ENCODE results near the gene TMEM161A. TPM values are rescaled to one million over a fixed set of nuclear protein-coding genes. Genes with fewer than 3 reads are reported as not detected.

TMEM161A gene
- total and polyA plus RNA-seq, 9 of the 15 experiments (the other 6 are each of a cell fraction or from before 2014, with no cell fraction given), result 0.63 to 92.3 (median 38.9) TPM

GRCh38 chr19:19169236-19170052, 31.2 kb upstream of the TMEM161A start:
- peak overlapping the region; percentile 70 for H3K4me2 ChIP-seq (ENCODE audit: insufficient read depth, low read length)
- H3K4me3 ChIP-seq, result peak overlapping the region; percentile 34
- CTCF ChIA-PET (ENCODE audit: low intra/inter-chr PET ratio), result interaction anchor here (0.6 kb wide), 1 partner anchor 169 kb away, joined by 4 read pairs; no protein-coding TSS in a partner anchor
- BruUV-seq (replicated peaks), result no TSS peak
- ATAC-seq (no peak), FAIRE-seq (no peak), DNase-seq (ENCODE audit: extremely low read depth in 1 of 4, low spot score in 3 of 4) (no peak)
- H3K27ac ChIP-seq (ENCODE audit: extremely low read depth, low read depth, low read length), result no peak overlapping the region
- POLR2A ChIA-PET, result interaction anchor here (0.6 to 1.4 kb wide), 11 partner anchors 8 to 243 kb away, joined by 3 to 5 read pairs (median 3); partner anchors contain the start of gene NR2C2AP
- H2AFZ ChIP-seq (ENCODE audit: low read depth, low read length), result peak overlapping the region; percentile 77; the same call in 1 of the 2 replicates
- H3K79me2 ChIP-seq (ENCODE audit: control insufficient read depth, insufficient read depth, low read length), result no peaks in the 10 kb centered on the region
- peaks cover 24 to 29% of the 10 kb centered on the region in 2 experiments; a peak in 4 of 5 replicates for H3K4me1 ChIP-seq (replicated peaks in 1 of 2; ENCODE audit: control insufficient read depth in 2 of 2, insufficient read depth in 2 of 2, low read length in 2 of 2)
- no peaks in the 10 kb centered on the region for H3K9me1 ChIP-seq (ENCODE audit: control insufficient read depth, insufficient read depth, low read length)
- H3K9me3 ChIP-seq (replicated peaks; ENCODE audit: control insufficient read depth, insufficient read depth, low read depth, low read length), result no peaks in the 10 kb centered on the region
- WGBS (ENCODE audit: insufficient coverage, low coverage, missing lambda C conversion rate), result 24% methylated on average over 9 of the region's 9 CpGs
- intact Hi-C loops (cut with micrococcal nuclease), result loop anchor here (5.0 kb wide), 1 partner anchor 32 kb away; the partner anchor contains the start of gene TMEM161A
- peaks cover 8% of the 10 kb centered on the region for H4K20me1 ChIP-seq (replicated peaks; ENCODE audit: control insufficient read depth, insufficient read depth, low read length)
- in situ Hi-C loops (cut with MboI), result no loop called here
- no peaks in the 10 kb centered on the region for H3K36me3 ChIP-seq (ENCODE audit: control insufficient read depth, insufficient read depth, low read length)
- peak overlapping the region in 1 of 2 experiments; percentile 86; a peak in 2 of 4 replicates for H3K9ac ChIP-seq (ENCODE audit: insufficient read depth in 1 of 2, low read depth in 2 of 2, low read length in 2 of 2)
- no peaks in the 10 kb centered on the region for H3K27me3 ChIP-seq (ENCODE audit: control insufficient read depth in 2 of 2, insufficient read depth in 2 of 2, low read length in 2 of 2)
- TF ChIP-seq AFF1 (IDR thresholded peaks at IDR 0.05; ENCODE audit: low read depth in 1 of 2, partially characterized antibody in 2 of 2) (no peak), SMC3 (conservative IDR thresholded peaks at IDR 0.05; ENCODE audit: insufficient read depth, low read depth, low read length) (no peak), ESRRB (CRISPR knock-in tag; IDR thresholded peaks at IDR 0.05; ENCODE audit: borderline replicate concordance) (no peak), MAFK (IDR thresholded peaks at IDR 0.05; ENCODE audit: low read length) (no peak), ZNF76 (CRISPR knock-in tag; IDR thresholded peaks at IDR 0.05; ENCODE audit: borderline replicate concordance) (no peak)
- TF ChIP-seq, protein P1, sequence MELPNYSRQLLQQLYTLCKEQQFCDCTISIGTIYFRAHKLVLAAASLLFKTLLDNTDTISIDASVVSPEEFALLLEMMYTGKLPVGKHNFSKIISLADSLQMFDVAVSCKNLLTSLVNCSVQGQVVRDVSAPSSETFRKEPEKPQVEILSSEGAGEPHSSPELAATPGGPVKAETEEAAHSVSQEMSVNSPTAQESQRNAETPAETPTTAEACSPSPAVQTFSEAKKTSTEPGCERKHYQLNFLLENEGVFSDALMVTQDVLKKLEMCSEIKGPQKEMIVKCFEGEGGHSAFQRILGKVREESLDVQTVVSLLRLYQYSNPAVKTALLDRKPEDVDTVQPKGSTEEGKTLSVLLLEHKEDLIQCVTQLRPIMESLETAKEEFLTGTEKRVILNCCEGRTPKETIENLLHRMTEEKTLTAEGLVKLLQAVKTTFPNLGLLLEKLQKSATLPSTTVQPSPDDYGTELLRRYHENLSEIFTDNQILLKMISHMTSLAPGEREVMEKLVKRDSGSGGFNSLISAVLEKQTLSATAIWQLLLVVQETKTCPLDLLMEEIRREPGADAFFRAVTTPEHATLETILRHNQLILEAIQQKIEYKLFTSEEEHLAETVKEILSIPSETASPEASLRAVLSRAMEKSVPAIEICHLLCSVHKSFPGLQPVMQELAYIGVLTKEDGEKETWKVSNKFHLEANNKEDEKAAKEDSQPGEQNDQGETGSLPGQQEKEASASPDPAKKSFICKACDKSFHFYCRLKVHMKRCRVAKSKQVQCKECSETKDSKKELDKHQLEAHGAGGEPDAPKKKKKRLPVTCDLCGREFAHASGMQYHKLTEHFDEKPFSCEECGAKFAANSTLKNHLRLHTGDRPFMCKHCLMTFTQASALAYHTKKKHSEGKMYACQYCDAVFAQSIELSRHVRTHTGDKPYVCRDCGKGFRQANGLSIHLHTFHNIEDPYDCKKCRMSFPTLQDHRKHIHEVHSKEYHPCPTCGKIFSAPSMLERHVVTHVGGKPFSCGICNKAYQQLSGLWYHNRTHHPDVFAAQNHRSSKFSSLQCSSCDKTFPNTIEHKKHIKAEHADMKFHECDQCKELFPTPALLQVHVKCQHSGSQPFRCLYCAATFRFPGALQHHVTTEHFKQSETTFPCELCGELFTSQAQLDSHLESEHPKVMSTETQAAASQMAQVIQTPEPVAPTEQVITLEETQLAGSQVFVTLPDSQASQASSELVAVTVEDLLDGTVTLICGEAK (IDR thresholded peaks at IDR 0.05), result 0 out of 2 replicates have a peak, but pooled peaks have one; percentile 21
- TF ChIP-seq, protein P1 (CRISPR knock-in tag; IDR thresholded peaks at IDR 0.05), result no peak
